Epithelial cell of proximal tubule (primary cell): ENCODE results near the gene TP53AIP1. TPM values are rescaled to one million over a fixed set of nuclear protein-coding genes. Genes with fewer than 3 reads are reported as not detected.

Experiments
- DNase-seq: peaks from one replicate; pipeline ENCODE4 v3.0.0-alpha.2; 2011; ENCODE audit warnings: low read depth
- H3K4me3 ChIP-seq: 2 replicates; pipeline ENCODE4 v1.5.1; 2011; ENCODE audit warnings: low read depth, mild to moderate bottlenecking, low read length
- CTCF ChIP-seq: conservative IDR thresholded peaks from 2 replicates; pipeline ENCODE4 v1.5.1; 2012; ENCODE audit warnings: low read depth, mild to moderate bottlenecking, low read length
- total RNA-seq: library from RNA; depleted of rRNA; stranded (reverse); fragments of >200 nt; gene quantifications from 2 replicates; pipeline ENCODE4 v1.2.3, GENCODE V29; 2015

The TP53AIP1 gene
- total RNA-seq: not detected in 2 replicates

GRCh38 chr11:128942817-128943427 is at the start of gene TP53AIP1:
TP53AIP1 (minus strand) TSS chr11:128942871; CDS start chr11:128937818, 5,053 bp downstream.
- DNase-seq: no peak
- no peak for TF ChIP-seq CTCF
- H3K4me3 ChIP-seq: no peak within 1 kb of the TSS

- DNase-seq: no peak
- TF ChIP-seq CTCF: no peak
- H3K4me3 ChIP-seq: no peak overlapping the region
Measured at GRCh38 chr11:128988242-128988970, 45.7 kb upstream of the TP53AIP1 start.

GRCh38 chr11:128985880-128986279 is 43.2 kb upstream of the TP53AIP1 start:
- no peak for DNase-seq
- no peak overlapping the region for H3K4me3 ChIP-seq
- no peak for TF ChIP-seq CTCF

- TF ChIP-seq CTCF: no peak
Measured at GRCh38 chr11:128983023-128983422, 40.4 kb upstream of the TP53AIP1 start.

GRCh38 chr11:128981254-128981653 is 38.6 kb upstream of the TP53AIP1 start:
- DNase-seq: no peak
- no peak for TF ChIP-seq CTCF
- no peak overlapping the region for H3K4me3 ChIP-seq

More at GRCh38 chr11:128983023-128983422, 40.4 kb upstream of the TP53AIP1 start:
- no peak for DNase-seq
- H3K4me3 ChIP-seq: no peak overlapping the region

- no peak for TF ChIP-seq CTCF
- no peak overlapping the region for H3K4me3 ChIP-seq
- no peak for DNase-seq
Measured at GRCh38 chr11:128970598-128971190, 28.0 kb upstream of the TP53AIP1 start.
